Measurements from ENCODE around the gene RAB28.

DNA sequence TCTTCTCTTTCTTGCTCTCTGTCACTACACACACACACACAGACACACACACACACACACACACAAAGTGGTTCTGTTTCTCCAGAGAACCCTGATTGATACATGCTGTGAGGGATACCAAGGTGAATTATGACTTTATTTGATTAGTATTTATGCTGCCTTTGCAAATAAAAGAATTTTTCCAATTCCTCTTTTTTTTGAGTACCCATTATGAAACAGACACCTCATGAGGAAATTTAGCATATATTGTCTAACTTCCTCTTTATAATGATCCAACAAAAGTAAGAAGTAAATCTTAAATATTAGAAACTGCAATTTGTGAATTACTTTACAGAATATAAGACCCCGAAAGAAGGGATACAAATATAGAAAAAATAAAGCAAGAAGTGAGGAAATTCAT lies 14.3 kb upstream of the RAB28 start:
- TF ChIP-seq, protein P1, sequence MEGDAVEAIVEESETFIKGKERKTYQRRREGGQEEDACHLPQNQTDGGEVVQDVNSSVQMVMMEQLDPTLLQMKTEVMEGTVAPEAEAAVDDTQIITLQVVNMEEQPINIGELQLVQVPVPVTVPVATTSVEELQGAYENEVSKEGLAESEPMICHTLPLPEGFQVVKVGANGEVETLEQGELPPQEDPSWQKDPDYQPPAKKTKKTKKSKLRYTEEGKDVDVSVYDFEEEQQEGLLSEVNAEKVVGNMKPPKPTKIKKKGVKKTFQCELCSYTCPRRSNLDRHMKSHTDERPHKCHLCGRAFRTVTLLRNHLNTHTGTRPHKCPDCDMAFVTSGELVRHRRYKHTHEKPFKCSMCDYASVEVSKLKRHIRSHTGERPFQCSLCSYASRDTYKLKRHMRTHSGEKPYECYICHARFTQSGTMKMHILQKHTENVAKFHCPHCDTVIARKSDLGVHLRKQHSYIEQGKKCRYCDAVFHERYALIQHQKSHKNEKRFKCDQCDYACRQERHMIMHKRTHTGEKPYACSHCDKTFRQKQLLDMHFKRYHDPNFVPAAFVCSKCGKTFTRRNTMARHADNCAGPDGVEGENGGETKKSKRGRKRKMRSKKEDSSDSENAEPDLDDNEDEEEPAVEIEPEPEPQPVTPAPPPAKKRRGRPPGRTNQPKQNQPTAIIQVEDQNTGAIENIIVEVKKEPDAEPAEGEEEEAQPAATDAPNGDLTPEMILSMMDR (IDR thresholded peaks at IDR 0.05): no peak
- TF ChIP-seq EZH2 (IDR thresholded peaks at IDR 0.05): no peak
